ENCODE measurements around the gene OR4D9.

Gene OR4D9

DNA sequence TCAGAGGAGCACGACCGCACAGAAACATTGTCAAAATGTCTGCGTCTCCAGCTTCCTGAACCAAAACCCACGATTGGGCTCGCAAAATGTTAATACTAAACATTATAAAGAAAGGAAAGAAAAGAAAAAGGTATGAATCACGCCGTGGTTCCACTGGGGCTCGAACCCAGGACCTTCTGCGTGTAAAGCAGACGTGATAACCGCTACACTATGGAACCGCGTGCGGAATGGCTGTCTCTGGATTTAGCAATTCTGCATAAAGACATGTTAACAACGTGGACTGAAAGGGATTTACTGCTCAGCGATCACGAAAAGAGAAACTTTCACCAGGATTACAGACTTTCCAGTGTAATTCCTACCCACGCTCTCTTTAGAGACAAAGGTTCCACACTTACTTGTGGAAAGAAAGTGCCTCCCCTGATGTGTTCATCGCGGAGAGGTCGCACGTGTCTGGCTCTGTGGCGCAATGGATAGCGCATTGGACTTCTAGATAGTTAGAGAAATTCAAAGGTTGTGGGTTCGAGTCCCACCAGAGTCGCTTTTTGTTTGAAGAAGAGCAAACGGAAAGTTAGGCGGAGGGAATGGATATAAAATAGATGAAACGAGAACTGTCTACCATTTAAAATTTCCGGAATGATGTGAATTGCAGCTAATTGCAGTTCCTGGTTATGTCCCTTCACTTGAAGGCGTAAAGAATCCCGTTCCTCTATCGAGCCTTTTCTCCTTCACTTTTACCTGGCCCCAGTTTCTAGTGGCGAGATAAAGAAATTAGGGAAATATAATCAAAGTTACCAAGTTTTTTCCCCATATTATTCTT is 39.7 kb downstream of the OR4D9 start:
- DNase-seq = no peak

DNA sequence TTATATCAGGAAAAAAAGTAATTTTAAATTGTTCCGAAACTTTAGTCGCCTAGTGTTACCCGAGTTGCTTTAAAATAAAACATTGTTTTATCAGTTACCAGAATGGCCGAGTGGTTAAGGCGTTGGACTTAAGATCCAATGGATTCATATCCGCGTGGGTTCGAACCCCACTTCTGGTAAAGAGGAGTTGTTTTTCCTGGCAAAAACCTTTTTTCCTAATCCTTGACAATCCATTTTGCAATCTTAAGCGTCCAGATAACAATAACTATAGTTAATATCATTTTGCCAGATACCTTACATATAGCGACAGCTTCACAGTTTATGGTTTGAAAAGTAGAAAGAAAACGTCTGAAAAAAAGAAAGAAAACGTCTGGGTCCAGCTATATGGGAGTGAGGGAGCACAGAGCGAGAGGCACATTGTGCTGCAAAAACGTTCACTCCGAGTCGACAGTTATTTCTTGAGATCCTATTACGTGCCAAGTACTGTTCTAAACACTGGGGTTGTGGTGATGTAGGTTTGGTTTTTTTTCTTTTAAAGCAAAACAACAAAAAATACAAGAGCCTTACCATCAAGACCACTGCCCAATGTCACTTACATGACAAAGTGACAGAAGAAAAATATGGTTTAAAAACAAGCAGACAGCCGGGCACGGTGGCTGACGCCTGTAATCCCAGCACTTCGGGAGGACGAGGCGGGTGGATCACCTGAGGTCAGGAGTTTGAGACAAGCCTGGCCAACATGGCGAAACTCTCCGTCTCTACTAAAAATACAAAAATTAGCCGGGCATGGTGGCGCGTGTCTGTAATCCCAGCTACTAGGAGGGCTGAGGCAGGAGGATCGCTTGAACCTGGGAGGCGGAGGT is 40.6 kb downstream of the OR4D9 start:
- no peak for DNase-seq

GRCh38 chr11:59552844-59553243 is 41.5 kb downstream of the OR4D9 start:
- no peak for DNase-seq

GRCh38 chr11:59553323-59553722 is 42.0 kb downstream of the OR4D9 start:
- DNase-seq = no peak

DNA sequence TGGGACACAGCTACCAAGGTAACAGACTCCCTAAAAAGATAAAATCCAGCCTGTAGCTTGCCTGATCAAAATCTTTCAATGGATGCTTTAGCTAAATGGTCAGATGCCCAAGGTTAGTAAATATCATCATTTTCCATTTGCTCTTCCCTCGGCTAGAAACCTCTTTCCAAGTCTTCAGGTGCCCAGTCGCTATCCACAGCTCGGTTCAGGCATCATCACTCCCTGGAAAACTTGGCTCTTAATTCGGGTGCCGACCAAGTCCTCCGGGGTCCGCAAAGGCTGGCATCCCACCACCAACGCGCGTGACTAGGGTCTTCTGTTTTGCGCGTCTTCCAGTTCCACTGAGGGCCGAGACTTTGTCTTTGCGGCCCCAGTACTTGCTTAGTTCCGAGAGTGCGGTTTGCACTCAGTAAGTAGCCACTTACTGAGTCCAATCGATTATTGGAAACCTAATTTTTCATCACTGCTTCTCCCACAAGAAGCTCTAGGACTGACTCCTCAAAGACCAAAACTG is 44.3 kb downstream of the OR4D9 start:
- no peak for DNase-seq

DNA sequence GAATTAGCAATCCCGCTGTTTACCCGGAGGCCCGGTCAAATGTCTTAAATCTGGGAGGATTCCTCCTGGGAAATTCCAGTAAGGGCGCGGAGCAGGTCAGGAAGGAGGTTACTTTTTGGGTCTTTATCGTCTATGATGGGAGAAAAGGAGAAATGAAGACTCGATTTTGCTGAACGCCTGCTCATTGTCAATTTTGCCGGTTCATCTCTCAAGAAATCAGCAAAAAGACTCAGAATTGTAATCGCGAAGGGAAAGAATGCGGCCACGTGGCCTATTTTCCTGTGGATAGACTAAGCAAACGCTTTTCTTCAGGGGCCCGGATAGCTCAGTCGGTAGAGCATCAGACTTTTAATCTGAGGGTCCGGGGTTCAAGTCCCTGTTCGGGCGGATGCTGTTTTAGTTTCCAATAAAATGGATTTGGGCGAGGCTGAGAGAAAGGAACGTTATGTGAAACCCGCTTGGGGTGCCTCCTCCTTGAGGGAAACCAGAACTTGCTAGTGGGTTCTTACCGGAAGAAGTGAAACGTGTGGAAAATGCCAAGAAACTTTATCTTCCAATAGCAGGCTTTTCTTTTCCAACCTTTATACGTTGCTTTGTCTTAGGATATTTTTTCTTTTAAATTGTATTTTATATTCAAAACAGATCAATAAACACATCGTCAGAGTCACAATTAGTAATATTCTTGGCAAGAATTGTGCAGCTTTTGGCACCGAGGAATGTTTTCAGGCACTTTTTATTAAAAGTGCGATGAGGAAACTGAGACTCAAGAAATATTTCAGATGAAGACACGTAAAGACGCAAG is 45.0 kb downstream of the OR4D9 start:
- DNase-seq = no peak

DNA sequence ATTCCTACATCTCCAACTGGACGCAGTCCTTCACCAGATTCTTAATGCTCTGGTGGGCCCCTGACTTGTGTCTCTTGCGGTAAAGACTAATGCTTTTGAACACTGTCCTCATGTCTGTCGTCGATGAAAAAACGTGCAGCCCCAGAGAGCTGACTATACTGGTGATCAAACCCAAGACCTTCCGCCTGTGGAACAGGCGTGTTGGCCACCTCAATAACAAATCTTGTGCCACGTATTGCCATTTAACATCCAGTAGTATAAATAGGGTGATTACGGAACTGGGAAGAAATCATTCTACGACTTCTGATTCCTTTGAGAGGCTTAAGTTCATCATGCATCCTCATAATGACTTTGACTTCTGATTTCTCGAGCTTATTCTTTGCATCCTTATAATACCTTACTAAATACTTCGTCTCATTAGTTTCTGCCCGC is 45.6 kb downstream of the OR4D9 start:
- DNase-seq = no peak

GRCh38 chr11:59558270-59558643 is 46.9 kb downstream of the OR4D9 start:
- DNase-seq = no peak

DNA sequence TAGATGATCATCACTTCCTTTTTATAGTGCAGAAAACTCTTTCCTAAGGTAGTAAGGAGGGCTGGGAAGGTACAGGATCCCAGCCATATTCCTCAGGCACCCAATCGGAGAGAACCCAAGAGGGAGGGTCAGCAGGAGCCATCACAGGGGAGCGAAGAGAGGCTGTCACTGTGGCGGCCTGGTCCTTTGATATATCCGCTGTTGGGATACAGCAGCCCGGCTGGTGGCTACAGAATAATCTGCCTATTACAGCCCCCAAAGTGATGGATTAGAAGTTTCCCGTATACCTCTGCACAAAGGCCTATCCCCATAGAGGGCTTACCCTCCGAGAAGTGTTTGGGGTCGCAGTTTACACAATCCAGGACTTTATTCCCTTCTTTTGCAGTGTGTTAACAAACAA is 48.5 kb downstream of the OR4D9 start:
- no peak for DNase-seq

DNA sequence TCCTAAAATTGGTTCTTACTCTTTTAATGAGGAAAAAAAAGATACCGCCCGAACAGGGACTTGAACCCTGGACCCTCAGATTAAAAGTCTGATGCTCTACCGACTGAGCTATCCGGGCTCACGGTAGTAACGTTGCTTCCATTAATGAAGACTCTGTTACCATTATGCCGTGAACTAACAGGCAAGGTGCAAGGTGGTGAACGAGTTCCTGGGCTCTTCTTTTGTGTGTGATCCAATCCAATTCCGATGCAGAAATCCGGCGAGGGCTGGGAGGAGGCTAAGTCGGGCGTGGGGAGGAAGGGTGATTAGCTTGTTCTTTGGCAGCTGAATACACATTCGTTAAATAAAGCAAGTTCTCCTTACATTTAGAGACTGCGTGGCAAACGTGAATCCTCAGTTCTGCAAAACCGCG is 49.0 kb downstream of the OR4D9 start:
- DNase-seq = no peak

DNA sequence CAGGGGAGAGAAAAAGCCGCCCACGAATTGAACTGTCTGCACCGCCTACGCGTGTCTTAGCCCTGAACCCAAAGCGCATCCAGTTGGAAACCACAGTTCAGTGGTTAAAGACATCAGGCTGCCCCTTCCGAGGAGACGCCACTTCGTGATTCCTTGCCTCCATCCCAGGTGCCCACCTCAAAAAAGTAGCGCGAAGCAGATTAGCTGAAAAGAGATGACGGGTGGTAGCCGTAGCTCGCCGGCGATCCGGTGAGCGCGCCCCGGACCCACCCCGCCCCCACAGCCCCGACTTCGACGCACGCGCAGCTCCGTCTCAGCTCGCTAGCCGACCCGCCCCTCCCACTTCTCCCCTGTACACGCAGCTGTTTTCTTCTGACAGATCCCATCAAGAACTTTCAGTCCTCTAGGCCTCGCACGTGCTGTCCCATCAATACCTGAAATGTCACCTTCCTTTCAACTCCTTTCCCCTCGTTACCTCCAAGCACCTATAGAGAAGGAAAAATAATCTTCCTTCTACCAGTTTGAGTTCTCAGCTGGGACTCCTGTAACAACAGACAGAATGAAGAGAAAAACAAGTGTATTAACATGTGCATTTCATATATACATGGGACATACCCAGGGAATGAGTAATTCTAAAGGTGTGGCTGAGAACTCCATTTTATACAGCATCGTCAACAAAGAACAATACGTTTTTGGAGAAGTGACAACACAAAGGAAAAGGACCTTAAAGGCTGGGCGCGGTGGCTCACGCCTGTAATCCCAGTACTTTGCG is 49.5 kb downstream of the OR4D9 start:
- DNase-seq = no peak

- DNase-seq = no peak
Measured at GRCh38 chr11:59562292-59562691, 51.0 kb downstream of the OR4D9 start.
